Measurements from ENCODE around the gene RYR2. TPM values are rescaled to one million over a fixed set of nuclear protein-coding genes. Genes with fewer than 3 reads are reported as not detected.

Gene RYR2
- total and polyA plus RNA-seq, 7 donors, result under 0.01 to 22.4 (median 6.1) TPM

DNA sequence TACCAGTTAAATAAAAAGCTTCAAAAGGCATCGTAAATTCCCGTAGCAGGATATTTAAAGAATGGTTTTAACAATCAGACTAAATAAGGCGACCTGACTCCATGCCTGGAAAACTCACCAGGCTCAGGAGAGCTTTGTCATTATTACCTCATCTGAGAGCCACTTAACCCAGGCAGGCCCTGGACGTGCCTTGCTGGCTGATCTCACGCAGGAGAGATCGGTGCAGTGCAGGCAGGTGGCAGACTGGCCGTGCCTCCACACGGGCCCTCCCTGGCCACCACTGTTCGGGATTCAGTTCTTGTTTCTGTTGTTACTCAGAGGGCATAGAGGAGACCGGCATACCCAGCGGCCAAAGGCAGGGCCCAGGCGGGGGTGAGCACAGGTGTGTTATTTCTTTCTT, 44.1 kb upstream of the RYR2 start:
- WGBS, 2 donors, result 54% methylated on average over 12 of the region's 12 CpGs
- intact Hi-C loops (cut with DNase I), result no loop called here
- Histone ChIP-seq H3K4me3 (no peak overlapping the region), H3K9me3 (no peaks in the 10 kb centered on the region), H3K36me3 (no peaks in the 10 kb centered on the region), H3K4me1 (peaks cover 0 to 14% (median 7%) of the 10 kb centered on the region in 4 donors), H3K27ac (peak overlapping the region; percentile 16 to 71 (median 52)), H3K27me3 (no peaks in the 10 kb centered on the region)
- no peak for DNase-seq
- TF ChIP-seq CTCF (IDR thresholded peaks at IDR 0.05) (no peak), EP300 (IDR thresholded peaks at IDR 0.05) (peak in 2 of 4 donors; percentile 12 to 61), POLR2AphosphoS5 (IDR thresholded peaks at IDR 0.05) (peak in 3 of 4 donors; percentile 10 to 50 (median 13)), POLR2A (IDR thresholded peaks at IDR 0.05) (no peak)

DNA sequence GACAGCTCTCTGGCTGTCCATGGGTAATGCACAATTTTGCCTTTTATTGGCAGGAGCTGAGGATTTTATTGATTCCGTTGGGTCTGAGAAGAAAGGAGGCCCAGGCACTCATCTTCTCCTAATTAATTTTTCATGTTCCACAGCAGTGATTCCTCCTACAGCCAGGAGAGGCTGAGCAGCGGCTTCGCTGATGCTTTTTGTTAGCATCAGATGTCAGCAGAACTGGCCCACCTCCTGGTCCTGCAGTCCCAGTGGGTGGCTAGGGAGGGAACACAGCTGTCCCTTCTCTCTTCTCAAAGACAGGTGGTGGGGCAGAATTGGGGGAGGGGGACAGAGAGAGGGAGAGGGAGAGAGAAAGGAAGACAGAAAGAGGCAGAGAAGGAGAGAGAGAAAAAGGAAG, 43.4 kb upstream of the RYR2 start:
- Histone ChIP-seq H3K9me3 (no peaks in the 10 kb centered on the region), H3K4me1 (peaks cover 0 to 14% (median 7%) of the 10 kb centered on the region in 4 donors), H3K4me3 (no peak overlapping the region), H3K27me3 (no peaks in the 10 kb centered on the region), H3K27ac (peak overlapping the region in 1 of 4 donors; percentile 71), H3K36me3 (no peaks in the 10 kb centered on the region)
- TF ChIP-seq EP300 (IDR thresholded peaks at IDR 0.05) (no peak), POLR2AphosphoS5 (IDR thresholded peaks at IDR 0.05) (no peak), POLR2A (IDR thresholded peaks at IDR 0.05) (no peak), CTCF (IDR thresholded peaks at IDR 0.05) (no peak)
- WGBS, 2 donors, result 73 to 83% methylated on average over 3 of the region's 3 CpGs
- intact Hi-C loops (cut with DNase I), result no loop called here
- no peak for DNase-seq

- DNase-seq, result no peak
- H3K4me3 ChIP-seq, result no peak overlapping the region
- H3K27me3 ChIP-seq, result no peaks in the 10 kb centered on the region
- peaks cover 0 to 14% (median 7%) of the 10 kb centered on the region in 4 donors for H3K4me1 ChIP-seq
- intact Hi-C loops (cut with DNase I), result no loop called here
- H3K9me3 ChIP-seq, result no peaks in the 10 kb centered on the region
- TF ChIP-seq POLR2AphosphoS5 (IDR thresholded peaks at IDR 0.05) (no peak), POLR2A (IDR thresholded peaks at IDR 0.05) (no peak), CTCF (IDR thresholded peaks at IDR 0.05) (no peak), EP300 (IDR thresholded peaks at IDR 0.05) (no peak)
- H3K27ac ChIP-seq, result no peak overlapping the region
- no peaks in the 10 kb centered on the region for H3K36me3 ChIP-seq
- 93% methylated on average over 4 of the region's 4 CpGs for WGBS, 2 donors
Measured at GRCh38 chr1:237000191-237000590, 41.8 kb upstream of the RYR2 start.

- DNase-seq, result no peak
- TF ChIP-seq CTCF (IDR thresholded peaks at IDR 0.05), result no peak
- no peak for TF ChIP-seq POLR2AphosphoS5 (IDR thresholded peaks at IDR 0.05)
- TF ChIP-seq POLR2A (IDR thresholded peaks at IDR 0.05), result no peak
- TF ChIP-seq EP300 (IDR thresholded peaks at IDR 0.05), result no peak
- intact Hi-C loops (cut with DNase I), result no loop called here
- Histone ChIP-seq H3K27ac (no peak overlapping the region), H3K9me3 (no peaks in the 10 kb centered on the region), H3K4me3 (no peak overlapping the region), H3K4me1 (peaks cover 0 to under 1% (median under 1%) of the 10 kb centered on the region in 4 donors), H3K27me3 (no peaks in the 10 kb centered on the region), H3K36me3 (no peaks in the 10 kb centered on the region)
- 78 to 83% methylated on average over 8 of the region's 8 CpGs for WGBS, 2 donors
Measured at GRCh38 chr1:237003516-237003915, 38.5 kb upstream of the RYR2 start.

DNA sequence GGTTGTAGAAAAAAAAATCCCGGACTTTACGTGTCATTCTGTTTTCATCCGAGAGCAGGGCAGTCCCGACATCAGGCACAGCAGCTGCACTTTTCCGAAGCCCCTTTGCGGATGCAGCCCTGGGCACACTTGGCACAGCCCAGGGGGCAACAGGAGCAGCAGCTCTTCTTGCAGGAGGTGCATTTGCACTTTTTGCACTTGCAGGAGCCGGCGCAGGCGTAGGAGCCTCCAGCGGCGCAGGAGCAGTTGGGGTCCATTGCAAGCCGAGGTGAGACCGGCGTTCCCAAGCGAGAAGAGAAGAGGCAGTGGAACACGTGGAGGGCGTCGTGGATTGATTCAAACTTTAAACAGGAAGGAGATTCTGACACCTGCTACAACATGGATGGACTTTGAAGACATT, 37.9 kb upstream of the RYR2 start, which contains the start of gene MT1HL1:
MT1HL1 (minus strand) TSS at position 326 of the 400 bp plus-strand sequence; CDS start at position 257, 69 bp downstream.
- Histone ChIP-seq H3K9me3 (no peaks in the 10 kb centered on the region), H3K4me1 (no peaks in the 10 kb centered on the region), H3K4me3 (no peak within 1 kb of the TSS), H3K27me3 (no peaks in the 10 kb centered on the region), H3K36me3 (no peaks in the 10 kb centered on the region), H3K27ac (no peak within 1 kb of the TSS)
- DNase-seq, result no peak
- WGBS, 2 donors, result 91 to 92% methylated on average over 18 of the region's 18 CpGs
- intact Hi-C loops (cut with DNase I), result no loop called here
- TF ChIP-seq POLR2A (IDR thresholded peaks at IDR 0.05) (no peak), CTCF (IDR thresholded peaks at IDR 0.05) (no peak), POLR2AphosphoS5 (IDR thresholded peaks at IDR 0.05) (no peak), EP300 (IDR thresholded peaks at IDR 0.05) (no peak)
